Stimulated activated CD4-positive, alpha-beta T cell treated with anti-CD3 and anti-CD28 coated beads, Interleukin-12 subunit alpha, Interleukin-12 subunit beta, amount 100 ng/mL, for 24 hours (primary cell): ENCODE data around the gene CTTN.

Experiments used
- DNase-seq, 2 experiments: peaks; one replicate each; pipeline ENCODE4 v3.0.0-alpha.2; 2020; ENCODE audit warnings: low read depth in 2 of 2

CTTN gene

DNA sequence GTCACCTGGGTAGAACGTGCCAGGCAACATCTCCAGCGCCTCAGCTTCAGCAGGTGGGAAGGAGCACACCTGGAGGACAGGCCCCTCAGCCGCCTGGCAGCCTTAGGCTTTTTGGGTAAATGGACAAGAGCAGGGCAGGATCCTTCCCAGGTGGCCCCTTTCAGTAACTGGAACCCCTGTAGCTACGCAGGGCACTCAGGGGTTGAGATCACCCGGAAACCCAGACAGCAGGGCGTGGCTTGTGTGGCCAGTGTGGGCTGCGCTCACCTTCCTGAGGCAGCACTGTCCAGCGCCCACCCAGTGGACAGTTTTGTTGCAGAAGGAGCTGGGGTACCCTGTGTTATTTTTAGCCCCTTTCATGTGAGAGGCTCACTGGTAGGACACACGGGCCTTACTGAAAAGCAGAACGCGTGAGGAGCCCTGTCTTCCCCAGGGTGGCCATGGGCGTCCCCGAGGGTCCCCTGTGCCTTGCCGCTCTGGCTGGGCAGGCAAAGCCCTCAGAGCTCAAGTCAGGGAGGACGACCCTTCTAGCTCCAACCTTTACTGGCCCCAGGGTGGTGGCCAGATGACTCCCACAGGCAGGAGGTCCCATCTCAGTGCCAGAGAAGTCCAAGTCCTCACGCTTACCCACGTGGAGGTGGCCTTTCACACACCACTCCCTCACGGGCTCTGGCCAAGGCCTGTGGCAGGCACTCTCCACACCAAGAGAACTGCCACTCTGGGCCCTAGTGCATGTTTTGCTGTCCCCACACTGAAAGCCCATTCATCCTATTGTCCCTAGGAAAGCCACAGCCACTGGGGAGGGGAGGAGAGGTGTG, 75.8 kb downstream of the CTTN start:
- DNase-seq, result no peak

DNA sequence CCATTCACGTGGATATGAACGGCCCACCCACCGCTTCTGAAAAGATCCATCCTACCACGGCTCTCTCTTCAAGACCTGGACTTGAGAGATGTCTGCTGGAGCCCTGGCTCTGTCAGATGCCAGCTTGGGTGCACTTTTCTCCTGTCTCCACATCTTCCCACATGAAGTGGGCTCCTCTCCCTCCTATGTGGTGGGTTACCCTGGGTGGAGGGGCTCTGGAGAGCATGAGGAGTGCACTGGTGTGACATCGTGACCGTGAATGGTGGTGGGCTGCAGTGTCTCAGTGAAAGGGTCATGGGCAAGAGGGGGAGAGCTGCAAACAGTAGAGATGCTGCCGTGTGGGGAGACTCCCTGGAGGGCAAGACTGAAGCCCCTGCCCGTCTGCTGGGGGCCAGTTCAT, 76.4 kb downstream of the CTTN start:
- DNase-seq, result no peak

DNA sequence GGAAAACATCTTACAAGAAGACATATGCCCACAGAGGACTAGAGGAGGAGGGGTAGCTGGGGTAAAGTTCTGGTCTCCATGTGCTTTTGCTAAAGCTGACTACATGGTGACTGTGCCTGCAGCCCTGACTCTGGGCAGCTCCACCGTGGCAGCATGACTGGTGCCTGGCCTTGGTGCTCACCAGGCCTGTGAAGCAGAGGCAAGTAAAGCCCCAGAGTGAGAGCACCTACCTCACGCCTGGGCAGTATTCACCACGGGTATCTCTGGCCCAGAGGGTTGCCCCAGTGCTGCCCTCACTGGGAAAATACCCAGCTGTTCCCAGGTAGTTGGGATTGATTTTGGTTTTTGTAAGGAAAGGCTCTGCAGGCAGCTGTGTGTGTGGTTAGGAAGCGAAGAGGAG, 78.3 kb downstream of the CTTN start:
- DNase-seq, result no peak

DNA sequence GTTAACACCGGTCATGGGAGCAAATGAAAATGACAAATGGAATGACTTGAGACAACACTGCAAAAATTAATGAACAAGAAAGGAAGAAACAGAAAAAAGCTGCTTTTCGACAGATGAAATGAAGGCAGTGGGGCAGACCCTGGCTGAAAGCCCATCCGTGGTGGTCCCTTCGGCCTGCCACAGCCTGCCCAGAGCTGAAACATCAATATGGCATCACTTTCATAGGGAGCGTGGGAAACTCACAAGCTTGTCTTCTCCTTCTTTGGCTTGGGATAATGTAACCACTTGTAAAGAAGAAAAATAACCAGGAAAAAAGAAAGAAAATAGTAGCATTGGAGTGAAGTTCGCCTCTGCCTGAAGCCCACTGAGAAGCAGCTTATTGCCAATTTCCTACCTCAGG, 78.8 kb downstream of the CTTN start:
- DNase-seq, result no peak

DNA sequence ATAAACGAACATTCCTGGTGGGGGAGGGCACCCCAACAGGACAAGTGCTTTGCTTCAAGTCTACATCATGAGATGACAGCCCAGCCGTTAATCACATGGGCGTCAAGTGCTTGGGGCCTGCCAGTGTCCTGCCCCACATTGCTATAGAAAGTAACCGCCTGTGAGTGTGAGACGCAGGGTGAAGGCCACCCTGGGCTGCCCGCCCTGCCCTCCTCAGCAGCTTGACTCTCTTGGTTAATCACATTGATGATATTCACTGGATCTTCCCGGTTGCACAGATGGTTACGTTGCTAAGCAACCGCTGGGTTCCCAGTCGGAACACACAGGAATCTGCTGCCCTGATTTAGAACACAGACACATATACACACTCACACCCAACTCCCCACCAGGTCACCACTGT, 79.3 kb downstream of the CTTN start:
- no peak for DNase-seq

DNA sequence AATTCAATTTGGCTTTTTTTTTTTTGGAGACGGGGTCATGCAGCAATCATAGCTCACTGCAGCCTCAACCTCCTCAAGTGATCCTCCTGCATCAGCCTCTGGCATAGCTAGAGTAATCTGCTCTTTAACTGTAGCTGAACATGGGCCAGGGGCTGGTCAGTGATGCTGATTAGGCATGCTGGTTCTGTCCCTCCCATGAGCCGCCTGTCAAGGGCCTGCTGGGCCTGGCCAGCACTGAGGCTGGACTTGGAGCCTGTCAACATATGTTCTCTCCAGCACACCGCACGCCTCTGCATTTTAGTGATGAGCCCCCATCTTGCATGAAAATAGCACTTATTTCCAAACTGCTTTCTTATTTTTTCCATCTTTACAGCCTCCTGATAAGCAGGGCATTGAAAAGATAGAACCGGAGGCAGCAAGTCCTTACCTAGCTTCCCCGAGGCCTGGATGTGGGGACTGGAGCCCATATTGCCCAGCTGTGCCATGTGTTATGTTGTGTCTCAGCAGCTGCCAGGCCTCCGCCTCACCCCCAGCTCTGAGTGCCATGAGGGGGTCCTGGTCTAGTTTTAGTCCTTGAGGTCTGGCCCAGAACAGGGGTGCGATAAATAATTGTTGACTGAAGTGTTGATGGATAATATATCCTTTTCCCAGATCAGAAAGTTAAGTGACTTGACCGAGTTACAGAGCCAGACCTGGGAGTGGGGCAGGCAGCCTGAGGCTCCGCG, 80.0 kb downstream of the CTTN start:
- DNase-seq, result no peak

DNA sequence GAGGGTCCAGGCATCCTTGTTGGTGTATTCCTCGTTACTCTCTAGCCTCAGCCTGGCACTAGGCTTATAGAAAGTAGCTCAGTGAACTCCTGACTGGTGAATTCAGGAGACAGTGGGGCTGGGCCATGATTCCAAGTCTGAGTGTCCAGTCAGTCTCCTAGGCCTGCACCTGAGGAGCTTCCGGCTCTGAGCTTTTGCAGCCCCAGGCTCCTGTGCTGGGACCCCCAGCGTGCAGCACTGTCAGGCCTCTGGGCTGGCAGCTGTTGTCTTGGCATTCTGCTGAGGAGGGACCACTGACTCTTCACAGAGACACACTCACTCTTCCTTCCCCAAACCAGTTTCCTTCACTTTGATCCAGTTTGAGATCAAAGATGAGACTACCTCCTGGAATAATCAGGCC, 82.4 kb downstream of the CTTN start:
- no peak for DNase-seq

DNA sequence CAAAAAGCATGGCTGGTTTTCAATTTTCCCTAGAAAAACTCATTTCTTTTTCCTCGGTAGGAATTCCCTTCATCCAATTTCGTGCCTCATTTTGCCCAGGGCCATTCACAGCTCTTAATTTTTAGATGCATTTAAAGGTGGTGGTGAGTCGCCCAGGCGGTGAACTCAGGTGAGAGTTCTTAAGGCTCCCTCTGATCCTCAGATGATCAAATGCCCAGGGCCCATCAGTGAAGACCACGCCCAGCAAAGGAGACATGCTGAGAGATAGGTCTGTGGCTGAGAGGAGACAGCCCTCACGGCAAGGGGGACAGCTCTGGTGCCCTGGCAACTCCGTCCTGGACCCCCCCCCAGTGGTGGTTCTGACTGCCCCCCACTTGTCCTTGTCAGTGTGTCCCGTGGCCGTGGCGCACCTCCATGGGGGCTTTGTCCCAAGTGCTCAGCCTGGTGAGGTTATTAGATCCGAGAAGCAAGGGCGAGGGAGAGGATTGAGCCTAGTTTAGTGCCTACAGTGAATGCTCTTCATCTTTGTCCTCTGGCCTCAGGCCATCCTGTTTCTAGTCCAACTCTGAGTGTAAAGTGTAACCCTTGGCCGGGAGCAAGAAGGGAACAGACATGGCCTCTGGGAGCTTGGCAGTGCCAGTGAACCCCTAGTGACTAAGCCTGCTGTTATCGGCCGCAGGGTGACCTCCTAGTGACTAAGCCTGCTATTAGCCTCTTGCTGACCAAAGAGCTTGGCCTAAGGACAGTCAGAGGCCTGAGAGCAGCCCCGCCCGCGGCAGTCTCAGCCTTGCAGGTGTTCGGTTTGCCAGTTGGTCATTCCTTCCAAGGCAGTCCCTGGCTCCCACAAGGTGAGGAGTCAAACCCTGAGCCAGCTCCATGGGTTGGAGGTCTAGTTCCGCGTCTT, 83.5 kb downstream of the CTTN start:
- DNase-seq, result no peak

DNA sequence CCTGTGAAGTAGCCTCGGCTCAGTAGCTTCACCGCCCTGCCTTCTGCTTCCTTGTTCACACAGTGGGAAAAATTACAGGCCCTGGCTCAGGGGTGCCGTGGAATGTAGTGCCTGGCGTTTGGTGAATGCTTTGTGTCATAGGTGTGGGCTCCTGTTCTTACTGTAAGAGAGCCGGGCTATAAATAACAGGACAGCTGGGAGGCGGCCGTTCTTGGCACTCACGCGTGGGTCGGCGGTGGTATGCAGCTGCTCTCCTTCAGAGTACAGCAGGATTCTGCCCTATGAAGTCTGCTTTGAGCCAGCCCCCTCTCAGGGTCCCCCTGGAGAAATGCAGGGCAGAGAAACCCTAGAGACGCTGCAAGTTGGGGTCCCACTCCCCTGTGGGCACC, 84.2 kb downstream of the CTTN start:
- DNase-seq, result no peak

DNA sequence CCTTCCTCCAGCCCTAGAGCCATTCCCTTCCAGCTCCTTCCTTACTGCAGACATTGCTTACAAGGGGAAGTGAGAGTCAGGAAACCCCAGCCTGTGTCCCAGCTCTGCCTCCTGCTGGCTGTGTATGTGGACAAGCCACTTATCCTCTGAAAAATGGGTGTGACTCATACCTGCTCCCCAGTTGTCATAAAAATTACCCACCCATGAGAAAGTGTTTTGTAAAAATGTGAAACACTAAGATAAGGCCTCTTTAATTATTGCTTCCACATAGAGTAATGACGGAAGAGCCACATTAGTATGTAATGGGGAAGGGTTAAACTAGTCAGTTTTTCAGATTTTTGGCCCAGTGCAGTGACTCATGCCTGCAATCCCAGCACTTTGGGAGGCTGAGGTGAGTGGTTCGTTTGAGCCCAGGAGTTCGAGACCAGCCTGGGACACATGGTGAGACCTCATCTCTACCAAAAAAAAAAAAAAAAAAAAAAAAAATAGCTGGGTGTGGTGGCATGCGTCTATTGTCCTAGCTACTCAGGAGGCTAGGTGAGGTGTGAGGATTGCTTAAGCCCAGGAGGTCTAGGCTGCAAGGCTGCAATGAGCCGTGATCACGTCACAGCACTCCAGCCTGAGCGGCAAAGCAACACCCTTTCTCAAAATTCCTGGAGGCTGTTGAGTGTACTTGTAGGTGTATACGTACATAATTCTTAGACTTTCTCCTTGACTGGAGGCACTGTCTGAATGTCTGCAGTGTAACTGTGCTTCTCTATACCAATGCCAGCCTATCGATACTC, 84.9 kb downstream of the CTTN start:
- DNase-seq, result no peak

DNA sequence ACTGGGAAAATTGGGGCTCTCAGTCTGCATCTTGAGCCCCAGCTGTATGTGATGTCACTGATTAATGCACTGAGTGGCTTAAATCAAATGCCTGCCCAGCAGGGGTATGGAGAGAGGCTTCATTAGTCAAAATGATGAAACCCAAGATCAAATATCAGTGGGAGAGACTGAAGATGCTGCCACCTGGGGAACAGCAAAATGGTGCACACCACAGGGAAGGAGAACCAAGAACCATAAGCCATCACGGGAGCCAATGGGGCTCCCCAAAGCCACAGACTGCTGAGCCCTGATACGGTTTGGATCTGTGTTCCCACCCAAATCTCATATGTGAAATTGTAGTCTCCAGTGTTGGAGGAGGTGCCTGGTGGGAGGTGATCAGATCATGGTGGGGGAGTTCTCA, 85.6 kb downstream of the CTTN start:
- DNase-seq, result no peak

DNA sequence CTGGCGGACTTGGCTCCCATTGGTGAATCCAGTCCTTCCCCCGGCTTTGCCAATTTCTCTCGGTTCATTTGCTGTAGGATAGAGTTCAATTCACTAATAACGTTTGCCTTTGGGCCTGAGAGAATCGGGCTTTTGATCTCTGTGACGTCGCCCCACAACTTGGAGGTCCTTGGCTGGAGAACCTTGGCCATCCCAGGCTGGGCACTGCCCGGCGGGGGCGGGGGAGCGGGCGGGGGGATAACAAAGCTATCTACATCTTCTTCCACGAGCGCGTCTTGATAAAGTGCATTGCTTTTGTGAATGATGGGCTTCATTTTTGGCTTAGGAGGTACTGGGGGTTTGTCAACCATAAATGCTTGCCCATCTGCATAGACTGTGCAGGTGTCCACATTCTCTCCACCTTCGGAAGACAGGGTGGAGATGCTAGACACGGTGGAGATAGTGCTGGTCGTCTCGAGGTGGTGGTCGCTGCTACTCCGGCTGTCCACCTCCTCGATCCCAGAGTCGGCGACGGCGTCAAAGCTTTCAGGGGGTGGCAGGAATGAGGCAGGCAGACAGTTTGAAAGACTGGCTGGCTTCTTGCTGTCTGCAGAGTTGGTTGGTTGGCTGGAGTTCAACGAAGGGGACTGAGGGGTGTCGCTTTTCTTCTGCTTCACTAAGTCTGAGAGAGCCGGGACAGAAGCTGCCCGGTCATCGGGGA, 87.1 kb downstream of the CTTN start:
- no peak for DNase-seq

DNA sequence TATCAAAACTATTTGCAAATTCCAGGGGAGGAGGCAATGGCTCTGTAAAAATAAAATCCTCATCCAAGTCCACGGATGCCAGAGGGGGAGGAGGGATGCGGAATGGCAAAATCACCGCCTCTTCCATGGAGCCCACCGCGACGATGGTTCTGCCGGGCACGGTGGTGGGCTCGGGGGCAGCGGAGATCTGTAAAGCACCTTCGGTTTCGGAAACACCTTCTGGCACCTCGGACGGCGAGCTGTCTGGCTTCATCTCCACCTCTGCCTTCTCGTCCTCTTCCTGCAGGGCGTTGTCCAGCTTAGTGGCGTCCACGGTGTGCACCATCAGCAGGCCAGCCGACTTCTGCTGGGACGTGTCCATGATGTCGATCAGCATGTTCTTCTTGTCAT, 87.7 kb downstream of the CTTN start:
- no peak for DNase-seq
